ENCODE data around the gene KCP.

DNA sequence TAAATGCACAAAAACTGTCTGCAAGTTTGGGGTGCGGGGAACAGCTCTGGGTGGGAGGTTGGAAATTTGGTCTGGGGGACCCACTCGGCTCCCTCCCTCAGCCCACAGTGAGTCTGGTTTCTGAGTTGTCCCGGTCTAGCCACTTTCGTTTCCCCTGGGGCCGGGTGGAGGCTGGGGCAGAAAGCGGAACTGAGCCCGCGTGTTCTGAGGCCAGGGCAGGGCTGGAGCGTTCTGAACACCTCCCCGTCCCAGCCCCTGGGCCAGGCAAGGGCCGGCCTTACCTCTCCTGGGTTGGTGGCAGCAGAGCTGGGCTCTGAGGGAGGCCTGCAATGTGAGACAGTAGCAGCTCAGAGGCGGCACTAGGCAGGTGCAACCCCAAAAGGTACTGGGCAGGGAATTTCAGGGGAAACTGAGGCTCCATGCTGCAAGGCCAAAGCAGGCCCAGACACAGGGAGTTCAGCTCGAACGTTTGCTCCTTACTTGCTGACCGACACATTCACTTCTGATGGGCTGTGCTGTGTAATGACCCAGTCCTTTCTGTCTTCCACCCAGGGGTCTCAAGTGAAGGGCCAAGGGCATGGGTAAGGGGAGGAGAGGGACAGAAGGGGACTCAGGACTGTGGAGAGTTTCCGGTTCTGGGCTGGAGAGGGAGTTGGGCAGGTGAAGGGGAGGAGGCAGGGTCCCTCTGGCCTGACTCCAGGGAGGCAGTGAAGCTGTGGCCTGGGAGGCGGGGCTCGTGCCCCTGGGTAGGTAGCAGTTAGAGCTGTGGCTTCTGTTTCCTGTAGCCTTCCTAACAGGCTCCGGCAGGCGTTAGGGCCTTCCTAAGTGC is 30.2 kb upstream of the KCP start:
- TF ChIP-seq, protein P1, sequence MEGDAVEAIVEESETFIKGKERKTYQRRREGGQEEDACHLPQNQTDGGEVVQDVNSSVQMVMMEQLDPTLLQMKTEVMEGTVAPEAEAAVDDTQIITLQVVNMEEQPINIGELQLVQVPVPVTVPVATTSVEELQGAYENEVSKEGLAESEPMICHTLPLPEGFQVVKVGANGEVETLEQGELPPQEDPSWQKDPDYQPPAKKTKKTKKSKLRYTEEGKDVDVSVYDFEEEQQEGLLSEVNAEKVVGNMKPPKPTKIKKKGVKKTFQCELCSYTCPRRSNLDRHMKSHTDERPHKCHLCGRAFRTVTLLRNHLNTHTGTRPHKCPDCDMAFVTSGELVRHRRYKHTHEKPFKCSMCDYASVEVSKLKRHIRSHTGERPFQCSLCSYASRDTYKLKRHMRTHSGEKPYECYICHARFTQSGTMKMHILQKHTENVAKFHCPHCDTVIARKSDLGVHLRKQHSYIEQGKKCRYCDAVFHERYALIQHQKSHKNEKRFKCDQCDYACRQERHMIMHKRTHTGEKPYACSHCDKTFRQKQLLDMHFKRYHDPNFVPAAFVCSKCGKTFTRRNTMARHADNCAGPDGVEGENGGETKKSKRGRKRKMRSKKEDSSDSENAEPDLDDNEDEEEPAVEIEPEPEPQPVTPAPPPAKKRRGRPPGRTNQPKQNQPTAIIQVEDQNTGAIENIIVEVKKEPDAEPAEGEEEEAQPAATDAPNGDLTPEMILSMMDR (IDR thresholded peaks at IDR 0.05) = no peak
- no peak for TF ChIP-seq POLR2A (IDR thresholded peaks at IDR 0.05)

Data from uterus (tissue), 2 donors.